Inflammatory macrophage (primary cell): ENCODE measurements around the gene FGF18.

Source experiments
- DNase-seq, 2 donors: peaks; one replicate each; pipeline ENCODE4 v3.0.0-alpha.2; 2020 to 2022

Gene FGF18

DNA sequence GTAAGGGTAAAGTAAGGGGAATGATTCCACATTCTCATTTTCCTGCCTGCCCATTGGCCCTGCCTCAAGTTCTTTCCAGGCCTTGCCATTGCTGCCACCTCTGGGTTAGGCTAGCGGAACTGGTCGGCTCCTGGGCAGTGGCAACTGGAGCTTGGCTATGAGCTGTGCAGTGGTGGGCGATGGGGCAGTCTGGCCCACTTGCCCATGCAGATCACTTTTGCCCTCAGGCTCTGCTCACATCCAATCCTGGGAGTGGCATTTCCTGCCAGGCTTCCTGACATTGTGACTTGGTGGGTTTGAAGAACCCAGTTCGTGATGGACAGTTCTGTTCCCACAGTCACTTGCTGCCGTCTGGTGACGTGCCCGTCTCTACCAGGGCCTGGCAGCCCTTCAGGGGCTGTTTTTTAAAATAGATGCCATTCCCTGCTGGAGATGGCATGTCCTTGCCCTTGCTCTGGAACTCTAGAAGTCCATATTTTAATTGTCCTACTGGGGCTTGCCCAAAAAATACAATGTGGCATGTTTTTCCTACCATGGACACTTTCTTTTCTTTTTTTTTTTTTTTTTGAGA, 86.1 kb downstream of the FGF18 start:
- DNase-seq, result no peak

DNA sequence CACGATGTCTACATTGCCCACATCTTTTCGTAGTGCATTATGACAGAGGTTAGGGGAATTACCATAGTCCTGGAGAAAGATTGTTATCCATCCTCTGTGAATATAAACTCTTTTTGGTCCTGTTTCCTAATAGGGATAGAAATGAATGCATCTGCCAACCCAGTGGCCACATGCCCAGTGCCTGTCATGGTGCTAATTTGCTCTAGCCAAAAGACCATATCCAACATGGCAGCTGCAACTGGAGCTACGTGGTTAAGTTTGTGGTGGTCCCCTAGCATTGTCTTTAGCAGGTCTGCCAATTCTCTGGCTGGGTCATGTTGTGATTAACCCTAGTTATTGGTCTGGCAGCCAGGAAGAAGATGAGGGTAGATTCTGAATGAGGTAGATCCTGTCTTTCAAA, 87.5 kb downstream of the FGF18 start:
- DNase-seq, result no peak
